ENCODE measurements around the gene ALDH3B2.
"Not testable (repeated sequence)": the region's sequence is repeated elsewhere in the genome, so short reads cannot be mapped to it uniquely, and the experiment has no call there.

The ALDH3B2 gene

DNA sequence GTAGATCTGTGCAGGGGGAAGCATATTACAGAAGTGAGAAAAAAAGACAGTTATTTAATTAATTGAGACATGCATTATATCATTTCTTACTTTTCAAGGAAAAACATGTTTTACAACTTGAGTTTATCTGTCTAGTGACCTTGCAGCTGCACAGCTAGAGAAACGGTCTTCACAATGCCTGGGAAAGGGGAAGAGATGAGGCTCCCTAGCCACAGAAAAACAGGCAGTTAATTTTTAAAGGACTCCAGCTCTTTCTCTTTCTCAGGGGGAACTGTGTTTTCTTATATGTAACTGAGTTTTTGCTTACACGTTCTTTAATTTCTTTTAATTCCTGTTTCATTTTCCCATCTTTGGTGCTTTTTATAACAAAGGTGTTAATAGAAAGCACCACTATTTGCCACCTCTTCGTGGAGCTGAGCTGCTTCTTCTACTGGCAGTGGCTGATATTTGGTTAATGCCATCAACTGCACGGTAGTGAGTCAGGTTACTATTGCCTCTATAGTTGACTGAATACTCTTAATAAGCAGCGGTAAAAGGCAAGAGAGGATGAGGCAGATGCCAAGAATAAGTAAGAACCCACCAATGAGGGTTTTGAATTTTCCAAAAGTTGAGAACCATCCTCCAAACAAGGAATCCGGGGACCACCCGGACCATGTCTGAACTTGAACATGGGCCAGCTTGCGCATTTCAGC, 11.4 kb upstream of the ALDH3B2 start:
- not testable (repeated sequence) for DNase-seq (ENCODE audit: low read depth in 2 of 3, low spot score in 1 of 3)

DNA sequence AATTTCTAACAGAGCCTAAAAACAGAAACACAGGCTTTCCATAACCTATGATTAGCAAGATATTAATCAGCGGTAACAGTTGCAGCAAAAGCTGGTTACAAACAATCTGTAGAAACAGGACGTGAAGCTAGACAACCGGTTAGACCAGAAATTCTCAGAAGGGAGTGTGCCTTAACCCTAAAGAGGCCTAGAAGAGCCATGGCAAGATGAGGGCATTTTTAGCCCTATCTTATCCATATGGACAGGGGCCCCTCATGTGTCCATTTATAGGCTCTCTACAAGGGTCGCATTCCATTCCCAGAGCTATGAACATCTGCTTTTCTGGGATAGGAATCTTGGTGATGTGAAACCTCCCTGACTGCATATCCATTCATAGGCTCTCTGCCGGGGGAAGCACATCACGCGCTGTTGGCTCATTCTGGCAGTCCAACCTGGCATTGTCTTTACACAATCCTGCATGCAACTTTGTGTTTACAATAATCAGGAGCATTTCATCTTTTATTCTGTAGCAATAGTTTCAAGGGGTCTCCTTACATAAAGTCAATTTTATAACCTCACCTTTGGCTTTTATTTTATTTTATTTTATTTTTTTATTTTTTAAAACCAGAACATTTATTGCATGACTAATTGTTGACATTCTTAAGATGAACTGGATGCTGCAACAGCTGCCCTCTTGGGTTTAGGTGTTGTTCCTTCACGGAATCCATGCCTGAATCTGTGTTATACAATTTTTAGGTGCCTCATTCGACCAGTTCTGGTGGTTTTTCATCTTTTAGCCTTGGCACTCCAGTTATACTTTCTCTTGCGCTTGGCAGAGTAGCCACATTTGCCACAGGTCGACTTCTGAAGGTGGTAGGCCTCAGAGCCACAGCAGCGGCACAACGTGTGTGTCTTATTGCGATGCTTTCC, 8.0 kb upstream of the ALDH3B2 start:
- DNase-seq (ENCODE audit: low read depth in 2 of 3, low spot score in 1 of 3): not testable (repeated sequence)

DNA sequence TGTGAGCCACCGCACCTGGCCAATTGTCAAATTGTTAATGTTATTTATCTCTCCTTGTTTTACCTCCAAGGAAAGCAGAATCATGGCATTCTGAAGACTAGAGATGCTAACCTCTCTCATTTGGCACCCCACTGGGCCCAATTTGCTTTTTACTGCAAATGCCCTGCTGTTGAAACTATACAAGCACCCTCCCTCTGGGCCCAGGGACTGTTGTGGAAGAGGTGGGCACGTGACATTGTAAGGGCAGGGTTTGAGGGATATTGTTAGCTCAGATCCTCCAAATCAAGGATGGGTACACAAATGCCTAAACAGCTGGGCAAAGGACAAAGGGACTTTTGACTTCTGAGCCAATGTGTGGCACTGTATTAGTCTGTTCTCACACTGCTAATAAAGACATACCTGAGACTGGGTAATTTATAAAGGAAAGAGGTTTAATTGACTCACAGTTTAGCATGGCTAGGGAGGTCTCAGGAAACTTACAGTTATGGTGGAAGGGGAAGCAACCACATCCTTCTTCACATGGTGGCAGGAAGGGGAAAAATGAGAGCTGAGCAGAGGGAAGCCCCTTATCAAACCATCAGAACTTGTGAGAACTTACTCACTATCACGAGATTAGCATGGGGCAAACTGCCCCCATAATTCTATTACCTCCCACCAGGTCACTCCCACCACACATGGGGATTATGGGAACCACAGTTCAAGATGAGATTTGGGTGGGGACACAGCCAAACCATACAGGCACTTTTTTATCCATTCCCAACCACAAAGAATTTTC, 6.5 kb upstream of the ALDH3B2 start:
- no peak for DNase-seq (ENCODE audit: low read depth in 2 of 3, low spot score in 1 of 3)

DNA sequence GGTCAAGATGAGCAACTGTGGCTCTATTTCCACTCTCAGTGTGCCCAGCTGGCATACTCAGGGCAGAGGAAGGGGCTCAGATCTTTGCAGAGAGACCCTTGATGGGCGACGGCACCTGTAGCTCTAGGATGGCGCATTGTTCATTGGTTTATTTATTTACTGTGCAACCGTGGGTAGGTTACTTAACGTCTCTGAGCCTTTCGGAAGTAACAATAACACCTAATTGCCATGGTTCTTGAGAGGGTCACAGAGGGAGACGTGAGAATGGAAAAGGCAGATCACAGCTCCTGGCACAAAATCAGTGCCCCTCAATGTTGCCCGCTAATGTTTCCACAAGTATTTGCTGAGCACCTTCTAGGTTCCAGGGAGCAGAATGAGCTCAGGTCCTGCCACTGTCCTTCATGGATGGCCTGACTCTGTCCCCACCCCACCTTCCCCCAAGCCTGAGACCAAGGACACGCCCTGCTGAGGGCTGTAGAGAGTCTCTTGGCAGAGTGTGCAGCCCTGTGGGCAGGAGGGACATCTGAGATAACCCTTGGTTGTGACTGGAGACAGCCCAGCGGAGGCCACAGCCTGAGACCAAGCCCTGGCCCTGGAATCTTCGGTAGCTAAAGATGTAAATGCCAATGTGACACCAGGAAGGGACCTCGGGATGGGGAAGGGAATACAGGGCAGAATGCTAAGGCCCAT, 780 bp upstream of the ALDH3B2 start:
- no peak for DNase-seq (ENCODE audit: low read depth in 2 of 3, low spot score in 1 of 3)

DNA sequence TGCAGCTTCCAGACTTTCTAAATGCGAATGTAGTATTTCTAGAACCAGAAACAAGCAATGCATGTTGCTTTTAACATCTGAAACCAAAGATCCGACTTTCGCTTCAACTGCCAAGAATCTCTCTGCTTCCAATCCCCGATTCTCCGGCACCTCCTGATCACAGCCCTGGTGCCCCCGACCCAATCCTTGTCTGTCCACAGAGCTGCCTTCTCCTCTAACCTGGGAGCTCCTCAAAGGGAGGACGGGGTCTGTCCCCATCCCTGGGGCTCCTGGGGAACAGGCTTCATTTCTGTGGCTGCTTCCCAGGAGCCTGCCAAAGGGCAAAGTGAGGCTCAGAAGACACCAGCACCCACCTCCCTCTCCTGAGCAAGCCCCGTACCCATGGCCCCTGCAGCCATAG, 521 bp downstream of the ALDH3B2 start:
- no peak for DNase-seq (ENCODE audit: low read depth in 2 of 3, low spot score in 1 of 3)

DNA sequence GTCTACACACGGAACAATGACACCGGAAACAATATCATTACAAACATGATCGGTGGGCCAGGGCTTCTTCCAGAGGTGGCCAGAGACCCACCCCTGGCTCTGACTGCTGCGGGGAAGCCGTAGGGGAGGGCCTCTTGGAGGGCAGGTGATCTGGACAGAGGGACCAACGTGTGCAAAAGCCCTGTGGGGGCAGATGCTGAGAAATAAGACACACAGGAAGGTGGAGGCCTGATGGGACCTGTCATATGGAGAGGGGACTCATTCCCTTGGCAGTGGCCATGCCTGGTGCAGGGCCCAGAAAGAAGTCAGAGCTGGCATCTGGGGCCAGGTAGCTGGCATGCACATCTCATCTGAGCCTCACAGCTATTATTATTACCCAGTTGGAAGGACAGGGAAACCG, 1.1 kb downstream of the ALDH3B2 start:
- no peak for DNase-seq (ENCODE audit: low read depth in 2 of 3, low spot score in 1 of 3)

DNA sequence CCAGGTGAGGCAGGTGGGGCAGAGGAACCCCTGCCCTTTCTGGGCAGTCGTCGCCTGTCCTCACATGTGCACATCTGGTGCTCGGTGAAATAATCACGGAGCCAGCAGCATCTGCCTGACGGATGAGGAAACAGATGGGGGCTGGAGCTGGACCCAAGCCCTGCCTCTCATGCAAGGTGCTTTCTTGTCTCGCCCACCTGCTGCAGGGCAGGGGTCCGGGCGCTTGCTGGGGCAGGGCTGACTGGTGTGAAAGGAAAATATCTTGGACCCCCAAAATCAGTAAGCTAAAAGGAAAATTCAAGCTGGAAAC, 3.3 kb downstream of the ALDH3B2 start:
- DNase-seq (ENCODE audit: low read depth in 2 of 3, low spot score in 1 of 3): no peak

DNA sequence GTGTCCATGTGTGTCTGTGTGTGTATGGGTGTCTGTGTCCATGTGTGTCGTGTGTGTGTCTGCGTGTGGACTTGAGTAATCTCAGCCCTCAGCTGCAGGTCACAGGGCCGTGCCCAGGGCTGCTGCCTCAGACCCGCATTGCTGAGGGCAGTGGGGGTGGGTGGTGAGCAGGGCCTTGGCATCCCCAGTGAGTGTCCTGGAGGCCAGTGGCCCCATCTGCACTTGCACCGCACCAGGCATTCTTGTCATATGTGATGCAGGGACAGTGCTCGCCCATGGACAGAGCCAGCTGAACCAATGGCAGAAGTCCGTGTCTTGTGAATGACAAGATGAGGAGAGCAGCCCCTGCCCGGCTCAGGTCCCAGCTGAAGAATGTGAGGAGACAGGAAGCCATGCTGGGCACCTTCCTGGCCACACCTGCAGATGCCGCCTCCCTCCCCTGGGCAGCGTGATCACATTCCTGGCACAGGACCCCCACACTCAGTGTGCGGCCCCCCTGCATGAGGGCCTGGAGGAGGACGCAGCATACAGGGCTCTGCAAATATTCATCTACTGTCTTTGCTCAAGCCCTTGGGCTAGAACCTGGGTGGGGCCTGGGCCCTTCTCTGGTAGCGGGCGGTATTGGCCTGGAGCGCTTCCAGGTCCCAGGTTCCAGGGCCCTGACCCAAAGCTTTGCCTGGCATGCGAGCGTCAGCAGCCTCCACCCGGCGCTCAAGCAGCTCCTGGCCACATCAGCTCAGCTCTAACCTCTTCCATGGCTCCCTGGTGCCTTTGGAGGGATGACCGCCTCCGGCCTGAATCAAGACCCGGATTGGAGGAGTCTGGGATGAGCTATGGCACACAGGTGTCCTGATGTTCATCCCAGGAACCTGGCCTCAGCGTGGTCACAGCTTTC, 3.9 kb downstream of the ALDH3B2 start:
- DNase-seq (ENCODE audit: low read depth in 2 of 3, low spot score in 1 of 3): no peak

DNA sequence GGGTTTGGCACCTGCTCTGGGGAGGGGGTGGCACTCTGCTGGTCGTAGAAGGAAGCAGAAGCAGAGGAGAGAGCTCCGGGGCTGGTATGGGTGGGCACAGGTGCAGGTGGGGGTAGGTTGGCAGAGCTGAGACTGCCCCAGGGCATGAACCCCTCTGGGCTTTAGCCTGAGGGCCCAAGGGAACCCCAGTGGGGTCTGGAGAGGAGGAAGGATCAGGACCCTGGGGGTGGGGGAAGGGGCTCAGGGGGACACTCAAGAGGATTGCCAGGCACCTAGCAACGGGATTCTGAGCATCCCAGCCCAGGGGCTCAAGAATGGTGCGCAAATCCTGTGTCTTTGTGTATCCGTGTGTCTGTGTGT, 6.3 kb downstream of the ALDH3B2 start:
- DNase-seq (ENCODE audit: low read depth in 2 of 3, low spot score in 1 of 3): no peak

DNA sequence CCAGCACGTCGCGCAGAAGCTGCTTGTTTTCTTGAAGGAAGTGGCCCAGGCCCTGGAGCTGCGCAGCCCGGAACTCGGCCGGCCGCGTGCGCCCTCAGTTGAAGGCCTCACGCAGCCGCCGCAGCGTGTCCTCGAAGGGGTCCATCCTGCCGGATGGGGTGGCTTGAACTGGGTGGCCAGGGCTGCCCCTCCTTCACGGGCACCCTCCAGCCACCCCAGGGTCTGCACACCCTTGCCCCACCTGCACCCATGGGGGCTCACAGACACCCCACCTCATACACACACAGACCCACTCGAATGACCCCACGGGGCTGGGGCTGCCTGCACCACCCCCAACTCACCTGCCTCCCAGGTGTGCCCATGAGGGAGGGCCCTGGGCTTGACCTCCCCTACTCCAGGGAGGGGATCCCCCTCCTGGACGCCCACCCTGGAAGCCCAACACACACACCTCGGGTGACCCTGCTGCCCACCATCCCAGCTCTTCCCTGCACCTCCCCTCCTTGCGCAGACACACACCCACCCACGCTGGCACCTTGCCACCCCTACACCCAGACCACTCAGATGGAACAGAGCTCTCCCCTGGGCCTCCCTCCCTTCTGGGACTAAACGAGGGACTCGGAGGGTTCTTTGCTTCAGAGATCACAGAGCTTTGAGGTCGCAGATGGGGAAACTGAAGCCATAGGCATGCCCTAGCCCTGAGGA, 6.8 kb downstream of the ALDH3B2 start:
- no peak for DNase-seq (ENCODE audit: low read depth in 2 of 3, low spot score in 1 of 3)

DNA sequence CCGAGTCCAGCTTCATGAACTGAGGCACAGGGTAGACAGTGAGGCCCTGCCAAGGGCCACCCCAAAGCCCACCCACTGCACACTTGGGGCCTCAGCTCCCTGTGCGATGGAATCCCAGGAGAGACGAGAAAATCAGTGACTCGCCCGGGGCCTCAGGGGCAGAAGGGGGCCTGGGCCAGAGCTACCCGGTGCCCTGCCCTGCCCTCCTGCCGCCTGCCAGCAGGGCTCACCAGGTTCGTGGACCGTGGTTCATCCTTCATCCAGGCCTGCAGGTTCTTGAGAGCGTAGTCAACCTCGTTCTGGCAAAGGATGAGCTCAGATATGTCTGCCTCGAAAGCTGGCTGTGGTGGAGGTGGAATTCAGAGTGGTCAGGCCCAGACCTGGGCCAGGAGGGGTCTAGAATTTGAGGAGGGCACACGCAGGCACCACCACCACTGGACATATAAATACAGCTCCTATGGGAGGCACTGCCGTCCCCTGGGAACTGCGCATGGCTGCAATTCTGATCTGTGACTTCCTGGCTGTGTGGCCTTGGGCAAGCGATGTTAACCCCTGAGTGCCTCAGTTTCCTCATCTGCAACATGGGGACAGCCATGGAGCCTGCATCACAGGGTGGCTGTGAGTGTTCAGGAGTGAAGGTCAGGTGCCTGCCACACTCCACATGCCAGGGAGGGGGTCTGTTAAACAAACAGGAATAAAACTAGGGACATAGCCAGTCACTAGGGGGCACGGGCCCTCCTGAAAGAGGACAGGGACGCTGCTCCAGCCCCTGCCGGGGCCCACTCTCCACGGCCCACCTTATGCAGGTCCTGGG, 7.5 kb downstream of the ALDH3B2 start:
- DNase-seq (ENCODE audit: low read depth in 2 of 3, low spot score in 1 of 3): no peak

DNA sequence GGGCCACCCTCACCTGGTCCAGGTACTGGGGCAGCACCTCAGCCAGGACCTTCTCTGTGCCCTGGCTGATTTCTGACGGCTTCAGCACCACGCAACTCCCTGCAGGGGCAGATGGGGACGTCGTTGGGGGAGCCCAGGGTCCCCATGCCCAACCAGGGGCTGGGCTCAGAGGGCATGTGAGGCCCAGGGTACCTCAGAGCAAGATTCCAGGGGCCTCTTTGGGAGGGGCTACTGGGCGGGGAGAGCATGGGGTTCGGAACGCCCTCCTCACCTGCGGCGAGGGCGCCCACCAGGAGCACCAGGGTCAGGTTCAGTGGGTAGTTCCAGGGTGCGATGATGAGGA, 8.1 kb downstream of the ALDH3B2 start:
- DNase-seq (ENCODE audit: low read depth in 2 of 3, low spot score in 1 of 3): no peak

DNA sequence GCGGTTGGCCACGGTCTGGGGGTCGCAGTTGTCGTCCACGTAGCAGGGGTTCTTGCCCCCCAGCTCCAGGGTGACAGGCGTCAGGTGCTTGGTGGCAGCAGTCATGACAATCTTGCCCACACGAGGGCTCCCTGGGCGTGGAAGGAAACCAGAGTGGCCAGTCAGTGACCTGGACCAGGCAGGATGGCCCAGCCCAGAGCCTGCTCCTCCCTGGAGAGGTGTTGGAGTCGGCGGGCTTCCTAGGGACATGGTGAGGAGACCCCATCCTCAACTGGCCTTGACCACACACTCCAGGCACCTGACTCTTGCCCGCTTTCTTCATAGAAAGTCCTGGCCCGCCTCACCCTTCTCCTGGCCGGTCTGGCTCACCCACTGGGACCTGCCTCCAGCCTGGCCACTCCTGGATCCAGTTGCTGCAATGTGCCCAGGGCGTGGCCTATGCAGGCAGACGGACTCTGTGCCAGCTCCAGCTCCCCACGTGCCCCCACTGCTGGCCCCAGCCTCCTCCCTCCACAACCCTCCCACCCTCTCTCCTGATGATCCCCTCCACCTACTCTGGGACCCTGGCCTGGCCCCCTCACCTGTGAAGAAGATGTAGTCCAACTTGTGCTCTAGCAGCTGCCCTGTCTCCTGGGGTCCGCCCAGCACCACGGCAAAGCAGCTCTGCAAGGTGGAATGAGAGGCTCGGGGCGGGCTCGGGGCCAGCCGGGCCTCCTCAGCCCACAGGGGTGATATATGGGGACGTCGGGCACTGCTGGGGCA, 8.7 kb downstream of the ALDH3B2 start:
- no peak for DNase-seq (ENCODE audit: low read depth in 2 of 3, low spot score in 1 of 3)

DNA sequence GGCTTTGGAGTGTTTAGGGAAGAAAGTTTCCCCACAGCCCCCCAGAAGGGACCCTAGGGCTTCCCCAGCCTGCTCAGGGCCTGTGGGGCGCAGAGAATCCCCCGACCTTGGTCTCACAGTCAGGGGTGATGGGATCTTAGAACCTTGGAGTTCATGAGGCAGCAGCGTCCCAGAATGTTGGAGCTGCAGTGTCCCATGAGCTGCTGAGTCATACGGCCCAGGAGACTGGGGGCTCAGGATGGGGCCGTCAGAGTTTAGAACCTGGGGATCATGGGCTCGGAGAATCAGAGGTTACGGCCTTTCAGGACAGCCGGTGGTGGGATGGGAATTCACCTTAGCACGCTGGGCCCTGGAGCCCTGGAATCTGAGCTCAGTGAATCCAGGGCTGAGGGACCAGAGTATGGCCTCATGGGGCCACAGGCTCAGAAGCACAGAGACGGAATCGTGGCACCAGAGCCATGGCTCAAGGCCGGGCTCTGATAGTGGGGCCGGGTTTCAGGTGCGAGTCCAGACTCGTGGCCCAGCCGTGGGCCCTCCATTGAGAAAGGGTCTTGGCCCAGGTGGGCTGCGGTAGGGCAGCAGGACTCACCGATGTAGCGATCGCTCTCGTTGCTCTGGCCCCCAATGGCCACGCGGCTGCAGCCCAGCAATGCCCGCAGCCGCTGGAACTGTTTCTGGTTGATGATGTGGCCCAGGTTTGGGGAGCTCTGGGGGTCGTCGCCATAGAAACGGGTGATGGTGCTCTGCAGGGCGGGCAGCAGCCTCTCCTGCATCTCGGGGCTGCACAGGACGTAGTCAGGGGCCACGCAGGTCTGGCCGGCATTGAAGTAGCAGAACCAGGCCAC, 9.5 kb downstream of the ALDH3B2 start:
- DNase-seq (ENCODE audit: low read depth in 2 of 3, low spot score in 1 of 3): no peak

DNA sequence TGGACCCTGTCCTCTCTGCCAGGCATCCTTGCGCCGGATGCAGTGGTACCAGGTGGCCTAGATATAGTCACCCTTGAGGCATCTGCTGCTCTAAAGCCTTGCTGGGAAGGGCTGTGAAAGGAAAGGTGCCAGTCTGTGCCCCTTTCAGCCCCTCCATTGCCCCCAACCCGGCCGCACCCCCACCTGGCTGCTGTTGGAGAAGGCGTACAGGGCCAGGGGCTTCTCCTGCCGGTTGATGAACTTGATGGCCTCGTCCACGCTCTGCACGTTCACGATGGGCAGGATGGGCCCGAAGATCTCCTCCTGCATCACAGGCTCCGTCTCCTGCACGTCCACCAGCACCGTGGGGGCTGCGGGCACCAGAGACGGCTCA, 10.2 kb downstream of the ALDH3B2 start:
- no peak for DNase-seq (ENCODE audit: low read depth in 2 of 3, low spot score in 1 of 3)

DNA sequence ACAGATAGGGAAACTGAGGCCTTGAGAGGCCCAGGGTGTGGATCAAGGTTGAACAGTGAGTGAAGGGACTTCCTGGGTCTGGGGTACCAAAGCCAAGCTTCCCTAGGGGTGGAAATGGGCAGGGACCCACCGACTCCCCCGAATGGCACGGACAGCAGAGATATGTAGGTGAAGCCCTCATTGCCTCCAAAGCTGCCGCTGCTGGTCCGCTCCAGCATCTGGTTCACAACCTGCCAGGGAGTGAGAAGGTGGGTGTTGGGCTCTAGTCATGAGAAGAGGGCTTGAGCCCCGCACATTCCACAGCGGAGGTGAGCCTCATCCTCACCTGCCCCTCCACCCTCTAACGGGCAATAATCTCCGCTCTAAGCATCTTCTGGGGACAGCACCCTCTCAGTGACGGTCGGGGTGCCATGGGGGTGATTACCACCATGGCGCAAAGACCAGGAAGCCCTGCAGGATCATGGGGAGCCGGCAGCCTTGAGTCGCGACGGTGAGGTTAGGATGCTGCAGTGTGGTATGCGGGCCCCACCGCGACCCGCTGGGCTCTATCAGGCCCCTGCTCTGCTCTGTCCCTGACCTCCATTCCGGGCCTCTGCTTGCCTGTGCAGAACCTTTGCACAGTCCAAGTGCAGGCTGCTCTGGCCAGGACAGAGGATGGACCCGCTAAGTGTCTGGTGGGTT, 10.8 kb downstream of the ALDH3B2 start:
- DNase-seq (ENCODE audit: low read depth in 2 of 3, low spot score in 1 of 3): no peak

All from stimulated activated CD4-positive, alpha-beta T cell treated with anti-CD3 and anti-CD28 coated beads, Interleukin-12 subunit alpha, Interleukin-12 subunit beta, amount 100 ng/mL, for 48 hours (primary cell).